Karpas-422 (cell line): ENCODE data around the gene TMEM252. TPM values are rescaled to one million over a fixed set of nuclear protein-coding genes. Genes with fewer than 3 reads are reported as not detected.

Source experiments
- DNase-seq: peaks from one replicate; pipeline ENCODE4 v3.0.0-alpha.2; 2015
- H2AFZ ChIP-seq: fragments of 200-600 bp; sonication (generic); 2 replicates; pipeline ENCODE4 v1.6.1; 2014; ENCODE audit warnings: antibody characterized with exemption, low read length, mixed read lengths
- H3K27ac ChIP-seq: fragments of 200-600 bp; sonication (generic); 2 replicates; pipeline ENCODE4 v1.5.1; 2014; ENCODE audit warnings: mild to moderate bottlenecking, low read length, moderate library complexity
- H3K27me3 ChIP-seq: fragments of 200-600 bp; sonication (generic); 2 replicates; pipeline ENCODE4 v1.6.1; 2014; ENCODE audit warnings: low read length, mixed read lengths
- H3K36me3 ChIP-seq: fragments of 200-600 bp; sonication (generic); 2 replicates; pipeline ENCODE4 v1.6.1; 2014; ENCODE audit warnings: low read length, mixed read lengths; ENCODE audit not compliant: insufficient read depth
- H3K4me1 ChIP-seq: fragments of 200-600 bp; sonication (generic); 2 replicates; pipeline ENCODE4 v1.6.1; 2014; ENCODE audit warnings: mild to moderate bottlenecking, low read length, mixed read lengths
- H3K4me2 ChIP-seq: fragments of 200-600 bp; sonication (generic); 2 replicates; pipeline ENCODE4 v1.6.1; 2014; ENCODE audit warnings: low read length, low read depth, mild to moderate bottlenecking; ENCODE audit not compliant: poor library complexity, severe bottlenecking
- H3K4me3 ChIP-seq: fragments of 200-600 bp; sonication (generic); 2 replicates; pipeline ENCODE4 v1.5.1; 2014; ENCODE audit warnings: mild to moderate bottlenecking, antibody characterized with exemption, low read length, mixed read lengths
- H3K79me2 ChIP-seq: fragments of 200-600 bp; sonication (generic); 2 replicates; pipeline ENCODE4 v1.6.1; 2014; ENCODE audit warnings: mild to moderate bottlenecking, low read length, mixed read lengths
- H3K9ac ChIP-seq: fragments of 200-600 bp; sonication (generic); 2 replicates; pipeline ENCODE4 v1.6.0; 2014; ENCODE audit warnings: low read length
- H3K9me2 ChIP-seq: fragments of 200-600 bp; sonication (generic), shearing (Covaris generic); replicated peaks from 2 replicates; pipeline ENCODE4 v1.6.0; 2014; ENCODE audit warnings: mild to moderate bottlenecking, low read length, moderate library complexity; ENCODE audit not compliant: insufficient read depth
- H3K9me3 ChIP-seq: fragments of 300-700, 200-600 bp; sonication (generic); 2 replicates; pipeline ENCODE4 v1.6.1; 2014; ENCODE audit warnings: low read length, mixed read lengths
- H4K20me1 ChIP-seq: fragments of 200-600 bp; sonication (generic); 2 replicates; pipeline ENCODE4 v1.6.1; 2014; ENCODE audit warnings: mild to moderate bottlenecking, antibody characterized with exemption, low read length, low read depth; ENCODE audit not compliant: insufficient read depth
- total RNA-seq: library from RNA; depleted of rRNA; stranded (reverse); fragments of >200 nt; shearing (Covaris generic); gene quantifications from 2 replicates; pipeline ENCODE4 v1.2.3, GENCODE V29; 2014; ENCODE audit warnings: low replicate concordance

The TMEM252 gene
- total RNA-seq, 1 experiment from 2014 or later = not detected

DNA sequence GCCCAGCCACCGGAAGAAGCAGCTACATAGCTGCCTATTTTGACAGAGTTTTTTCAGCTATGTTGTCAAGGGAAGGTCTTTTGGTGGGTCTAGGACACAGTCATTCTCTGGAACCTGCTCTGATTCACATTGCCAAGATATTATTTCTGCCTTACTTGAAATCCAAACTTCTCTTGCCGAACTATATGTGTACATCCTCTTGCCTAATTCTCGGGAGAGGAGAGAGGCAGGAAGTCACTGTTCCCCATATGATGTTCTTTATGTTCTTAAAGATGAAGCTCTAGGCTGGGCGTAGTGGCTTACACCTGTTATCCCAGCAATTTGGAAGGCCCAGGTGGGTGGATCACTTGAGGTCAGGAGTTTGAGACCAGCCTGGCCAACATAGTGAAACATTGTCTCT is 8.6 kb downstream of the TMEM252 start:
- Histone ChIP-seq H2AFZ (no peak overlapping the region), H3K27ac (no peak overlapping the region), H3K9me2 (no peaks in the 10 kb centered on the region), H3K4me1 (peaks cover 14% of the 10 kb centered on the region), H3K27me3 (no peaks in the 10 kb centered on the region), H3K4me3 (no peak overlapping the region), H3K9ac (no peak overlapping the region), H4K20me1 (no peaks in the 10 kb centered on the region), H3K4me2 (no peak overlapping the region), H3K36me3 (no peaks in the 10 kb centered on the region), H3K9me3 (no peaks in the 10 kb centered on the region), H3K79me2 (no peaks in the 10 kb centered on the region)
- DNase-seq = no peak

DNA sequence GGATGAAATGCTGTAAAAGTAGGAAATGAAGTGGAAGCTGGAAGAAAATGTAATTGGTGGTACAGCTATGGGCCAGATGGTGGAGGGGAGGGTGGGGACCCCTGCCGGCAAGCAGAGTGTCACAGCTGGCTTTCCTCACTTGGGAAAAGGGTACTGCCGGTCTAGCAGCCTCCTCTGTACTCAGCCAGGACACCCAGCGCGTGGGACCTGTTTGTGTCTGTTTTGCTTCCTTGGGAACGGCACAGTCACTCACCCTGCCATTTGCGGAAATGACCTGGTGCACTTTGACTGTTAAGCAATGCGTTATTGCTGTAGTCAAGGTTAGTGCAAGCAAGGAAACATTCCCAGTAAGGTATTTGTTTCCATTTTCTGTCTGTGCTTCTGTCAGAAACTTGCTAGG is 10.1 kb downstream of the TMEM252 start:
- no peaks in the 10 kb centered on the region for H3K9me2 ChIP-seq
- DNase-seq = no peak
- H3K9ac ChIP-seq = no peak overlapping the region
- no peaks in the 10 kb centered on the region for H3K79me2 ChIP-seq
- no peaks in the 10 kb centered on the region for H3K36me3 ChIP-seq
- H3K27ac ChIP-seq = no peak overlapping the region
- no peak overlapping the region for H3K4me2 ChIP-seq
- H3K4me3 ChIP-seq = no peak overlapping the region
- no peak overlapping the region for H2AFZ ChIP-seq
- no peaks in the 10 kb centered on the region for H4K20me1 ChIP-seq
- no peaks in the 10 kb centered on the region for H3K27me3 ChIP-seq
- H3K4me1 ChIP-seq = peaks cover 14% of the 10 kb centered on the region
- no peaks in the 10 kb centered on the region for H3K9me3 ChIP-seq

DNA sequence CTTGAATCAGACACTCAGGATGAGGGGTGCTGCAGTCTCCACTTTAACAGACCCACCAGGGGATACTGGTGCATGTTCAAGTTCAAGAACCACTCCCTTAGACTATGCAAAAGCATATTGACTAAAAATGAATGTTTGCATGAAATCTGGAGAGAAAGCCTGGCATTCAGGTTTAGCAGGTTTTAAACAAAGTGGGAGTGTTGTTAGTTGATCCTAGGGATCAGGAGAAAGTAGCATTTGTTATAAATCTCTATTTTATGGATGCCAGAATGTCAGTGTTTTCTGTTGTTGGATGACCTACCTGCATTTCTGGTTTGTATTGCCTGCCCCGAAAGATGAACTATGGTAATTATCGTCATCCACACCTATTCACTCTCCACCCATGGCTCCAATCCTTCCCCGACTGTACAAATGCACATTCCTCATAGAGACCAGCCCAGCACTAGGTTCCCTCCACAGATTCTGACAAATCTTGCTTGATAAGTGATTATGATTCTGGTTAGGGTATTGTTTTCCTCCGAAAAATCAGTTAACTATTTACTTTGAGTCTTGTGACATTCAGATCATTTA is 17.2 kb downstream of the TMEM252 start:
- H3K9ac ChIP-seq = no peak overlapping the region
- DNase-seq = no peak
- no peak overlapping the region for H3K27ac ChIP-seq
- H3K9me2 ChIP-seq = no peaks in the 10 kb centered on the region
- no peaks in the 10 kb centered on the region for H3K9me3 ChIP-seq
- no peak overlapping the region for H2AFZ ChIP-seq
- H3K79me2 ChIP-seq = no peaks in the 10 kb centered on the region
- H3K27me3 ChIP-seq = no peaks in the 10 kb centered on the region
- no peak overlapping the region for H3K4me2 ChIP-seq
- H3K4me3 ChIP-seq = no peak overlapping the region
- H3K4me1 ChIP-seq = no peaks in the 10 kb centered on the region
- H4K20me1 ChIP-seq = no peaks in the 10 kb centered on the region
- no peaks in the 10 kb centered on the region for H3K36me3 ChIP-seq

DNA sequence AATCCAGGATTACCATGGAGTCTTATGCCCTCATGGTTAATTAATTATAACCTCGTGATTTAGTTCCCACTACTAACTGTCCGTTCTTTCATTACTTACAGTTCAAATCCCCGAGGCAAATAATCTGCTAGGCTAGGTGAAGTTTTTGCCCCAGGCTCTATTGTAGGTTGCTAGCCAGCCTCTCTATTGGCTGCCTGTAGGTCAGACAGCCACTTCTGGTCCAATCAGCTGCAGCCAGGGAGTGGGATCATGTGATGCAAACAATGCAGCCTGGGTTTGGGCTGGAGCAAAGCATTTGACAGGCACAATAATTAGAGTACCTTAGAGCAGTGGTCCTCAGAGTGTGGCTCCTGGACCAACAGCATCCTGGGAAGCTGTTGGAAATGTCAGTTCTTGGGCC is 17.7 kb downstream of the TMEM252 start:
- Histone ChIP-seq H3K79me2 (no peaks in the 10 kb centered on the region), H3K4me2 (no peak overlapping the region), H3K9me2 (no peaks in the 10 kb centered on the region), H3K9me3 (no peaks in the 10 kb centered on the region), H2AFZ (no peak overlapping the region), H3K4me1 (no peaks in the 10 kb centered on the region), H4K20me1 (no peaks in the 10 kb centered on the region), H3K27ac (no peak overlapping the region), H3K4me3 (no peak overlapping the region), H3K27me3 (no peaks in the 10 kb centered on the region), H3K36me3 (no peaks in the 10 kb centered on the region), H3K9ac (no peak overlapping the region)
- no peak for DNase-seq

DNA sequence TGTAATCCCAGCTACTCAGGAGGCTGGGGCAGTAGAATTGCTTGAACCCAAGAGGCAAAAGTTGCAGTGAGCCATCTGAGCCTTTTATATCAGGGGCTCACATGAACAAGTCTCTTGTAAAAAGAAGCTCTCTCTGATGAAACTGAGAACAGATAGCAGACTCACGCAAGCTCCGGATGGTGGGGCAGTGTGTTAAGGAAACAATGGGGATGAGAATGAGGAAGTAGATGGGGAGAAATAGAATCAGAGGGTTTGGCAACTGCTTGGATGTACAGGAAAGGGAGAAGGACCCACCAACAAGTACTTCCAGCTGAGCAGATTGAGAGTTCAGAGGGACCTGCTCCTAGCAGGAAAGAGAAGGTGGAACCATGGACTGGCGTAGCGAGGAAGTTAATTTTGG is 18.6 kb downstream of the TMEM252 start:
- H4K20me1 ChIP-seq = no peaks in the 10 kb centered on the region
- H3K36me3 ChIP-seq = no peaks in the 10 kb centered on the region
- H3K4me1 ChIP-seq = no peaks in the 10 kb centered on the region
- no peaks in the 10 kb centered on the region for H3K27me3 ChIP-seq
- H3K9me3 ChIP-seq = no peaks in the 10 kb centered on the region
- H3K9me2 ChIP-seq = no peaks in the 10 kb centered on the region
- no peak overlapping the region for H3K4me3 ChIP-seq
- no peak overlapping the region for H3K9ac ChIP-seq
- no peak for DNase-seq
- no peaks in the 10 kb centered on the region for H3K79me2 ChIP-seq
- H2AFZ ChIP-seq = no peak overlapping the region
- H3K4me2 ChIP-seq = no peak overlapping the region
- H3K27ac ChIP-seq = no peak overlapping the region

DNA sequence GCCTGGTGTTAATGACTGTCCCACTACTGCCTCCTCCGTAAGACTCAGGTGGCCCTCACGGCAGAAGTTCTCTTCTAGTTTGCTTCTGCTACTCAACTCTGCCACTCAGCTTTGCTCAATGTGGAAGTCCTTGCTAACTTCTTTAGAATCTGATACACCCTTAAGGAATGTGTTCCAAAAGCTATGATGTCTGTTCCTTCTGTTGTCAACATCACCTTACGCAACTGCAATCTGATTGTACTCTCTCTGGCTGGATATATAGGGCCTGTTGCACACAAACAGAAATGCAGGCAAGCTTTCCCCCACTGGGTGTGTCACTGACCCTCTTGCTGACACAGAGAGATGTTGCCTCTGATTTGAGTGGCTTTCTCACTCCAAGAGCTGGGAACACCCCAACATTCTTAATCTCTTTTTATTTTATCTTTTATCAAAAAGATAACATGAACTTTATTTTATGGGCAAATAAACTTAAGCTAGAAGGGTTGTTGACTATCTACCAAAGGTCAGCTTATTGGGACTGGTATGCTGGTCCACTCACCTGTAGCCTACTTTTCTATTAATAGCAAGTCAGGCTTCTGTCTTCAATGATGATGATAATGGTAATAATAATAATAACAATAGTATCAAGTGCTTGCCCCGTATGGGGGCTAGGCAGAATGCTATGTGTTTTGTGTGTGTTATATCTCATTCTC is 25.2 kb downstream of the TMEM252 start:
- Histone ChIP-seq H3K27ac (no peak overlapping the region), H3K36me3 (no peaks in the 10 kb centered on the region), H3K27me3 (no peaks in the 10 kb centered on the region), H3K4me3 (no peak overlapping the region), H4K20me1 (no peaks in the 10 kb centered on the region), H3K79me2 (no peaks in the 10 kb centered on the region), H3K9me2 (no peaks in the 10 kb centered on the region), H3K4me2 (no peak overlapping the region), H3K9ac (no peak overlapping the region), H3K9me3 (no peaks in the 10 kb centered on the region), H3K4me1 (no peaks in the 10 kb centered on the region), H2AFZ (no peak overlapping the region)
- DNase-seq = no peak

DNA sequence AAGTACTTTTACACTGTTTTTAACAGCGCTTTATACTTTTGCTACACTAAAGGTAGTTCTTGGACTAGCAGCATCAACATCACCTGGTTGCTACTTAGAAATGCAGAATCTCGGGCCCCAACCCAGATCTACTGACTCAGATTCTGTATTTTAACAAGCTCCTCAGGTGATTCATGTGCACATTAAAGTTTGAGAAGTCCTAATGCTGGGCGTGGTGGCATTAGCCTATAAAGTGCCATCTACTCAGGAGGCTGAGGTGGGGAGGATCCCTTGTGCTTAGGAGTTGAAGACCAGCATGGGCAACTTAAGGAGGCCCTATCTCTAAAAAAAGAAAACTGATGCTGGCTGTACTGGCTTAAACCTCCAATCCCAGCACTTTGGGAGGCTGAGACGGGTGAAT is 26.7 kb downstream of the TMEM252 start:
- Histone ChIP-seq H3K79me2 (no peaks in the 10 kb centered on the region), H3K27me3 (no peaks in the 10 kb centered on the region), H3K4me2 (no peak overlapping the region), H3K9me2 (no peaks in the 10 kb centered on the region), H3K4me1 (no peaks in the 10 kb centered on the region), H4K20me1 (no peaks in the 10 kb centered on the region), H3K9me3 (no peaks in the 10 kb centered on the region), H3K4me3 (no peak overlapping the region), H3K27ac (no peak overlapping the region), H2AFZ (no peak overlapping the region), H3K9ac (no peak overlapping the region), H3K36me3 (no peaks in the 10 kb centered on the region)
- DNase-seq = no peak

DNA sequence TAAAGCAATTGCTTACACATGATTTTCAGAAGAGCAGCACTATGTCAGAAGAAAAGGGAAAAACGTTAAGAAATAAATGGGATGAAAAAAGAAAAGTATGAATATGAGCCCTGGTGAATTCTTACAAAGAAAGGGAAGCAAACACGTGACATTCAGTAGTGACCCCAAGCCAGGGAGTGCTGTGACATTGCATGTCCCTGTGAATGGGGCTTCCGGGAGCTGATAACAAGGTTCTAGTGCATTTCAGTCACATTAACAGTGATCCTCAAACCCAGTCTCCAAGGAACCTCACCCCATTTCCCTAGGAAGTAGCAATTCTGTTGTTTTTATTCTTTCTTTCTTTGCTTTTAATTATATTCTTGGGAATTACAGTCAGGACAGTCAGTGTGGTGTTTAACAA is 27.3 kb downstream of the TMEM252 start:
- no peak overlapping the region for H2AFZ ChIP-seq
- H3K9me2 ChIP-seq = no peaks in the 10 kb centered on the region
- no peak overlapping the region for H3K4me2 ChIP-seq
- no peak overlapping the region for H3K4me3 ChIP-seq
- H3K79me2 ChIP-seq = no peaks in the 10 kb centered on the region
- DNase-seq = no peak
- H3K27me3 ChIP-seq = no peaks in the 10 kb centered on the region
- no peaks in the 10 kb centered on the region for H3K9me3 ChIP-seq
- no peaks in the 10 kb centered on the region for H3K36me3 ChIP-seq
- no peaks in the 10 kb centered on the region for H3K4me1 ChIP-seq
- no peak overlapping the region for H3K9ac ChIP-seq
- no peak overlapping the region for H3K27ac ChIP-seq
- H4K20me1 ChIP-seq = no peaks in the 10 kb centered on the region
